Psoas muscle (tissue), 8 donors: Measurements from ENCODE around the gene SDC1. TPM values are rescaled to one million over a fixed set of nuclear protein-coding genes. Genes with fewer than 3 reads are reported as not detected.

ENCODE experiments used
- ATAC-seq, 4 donors: fragments of 200-7000 bp; cut with Tn5 transposase; one replicate each; pipeline ENCODE4 v1.9.1; 2020; ENCODE audit warnings: moderate library complexity in 3 of 4, mild to moderate bottlenecking in 2 of 4
- DNase-seq, 2 donors: peaks; one replicate each; pipeline ENCODE4 v3.0.0-alpha.2; 2020
- H3K27ac ChIP-seq: fragments of 200-600 bp; one replicate; pipeline ENCODE4 v1.8.0; 2022
- H3K27me3 ChIP-seq, 3 donors: fragments of 200-600 bp in 1 of 3; one replicate each; pipeline versions ENCODE4 v1.6.1 to v1.8.0; 2013 to 2022; ENCODE audit warnings: low read length in 2 of 3, mild to moderate bottlenecking in 2 of 3, moderate library complexity in 1 of 3; ENCODE audit not compliant: insufficient read depth in 3 of 3
- H3K36me3 ChIP-seq, 2 donors: fragments of 200-600 bp in 1 of 2; one replicate each; pipeline versions ENCODE4 v1.6.1 to v1.8.0; 2013 to 2022; ENCODE audit warnings: low read depth in 1 of 2, mild to moderate bottlenecking in 1 of 2, moderate library complexity in 1 of 2; ENCODE audit not compliant: insufficient read depth in 1 of 2
- H3K4me1 ChIP-seq: fragments of 200-600 bp; one replicate; pipeline ENCODE4 v1.8.0; 2022
- H3K4me3 ChIP-seq: fragments of 200-600 bp; one replicate; pipeline ENCODE4 v1.8.0; 2022; ENCODE audit warnings: mild to moderate bottlenecking
- H3K9me3 ChIP-seq: fragments of 200-600 bp; one replicate; pipeline ENCODE4 v1.8.0; 2022
- WGBS, 3 donors: extraction: QIAGEN DNeasy Blood & Tissue Kit; methylation state at CpG; one replicate each; pipeline versions ENCODE4 v1.1.6 to v1.1.7; 2013; 5-methylcytosine and 5-hydroxymethylcytosine counted together
- intact Hi-C, 2 donors: fragments of 100-400 bp; cut with DNase I; formaldehyde crosslinking; loops; one replicate each; pipeline versions ENCODE4 v1.11.0 to v1.14.2; 2022
- polyA plus RNA-seq, 3 donors: library from polyadenylated mRNA; stranded (reverse); fragments of 200-250 nt; gene quantifications; one replicate each; pipeline ENCODE4 v1.2.3, GENCODE V29; 2013
- total RNA-seq, 4 donors: library from RNA; stranded (reverse); fragmentation: NEBNext Ultra II Directional in 2 of 4; extraction: Animal tissue kit (Norgen Biotek cat#: 25700) in 2 of 4; gene quantifications; one replicate each; pipeline versions ENCODE4 v1.2.1 to v1.2.4, GENCODE V29; 2021 to 2023
- TF ChIP-seq, protein P1 (sequence below): fragments of 200-600 bp; IDR thresholded peaks from one replicate; pipeline ENCODE4 v1.8.0; 2022; ENCODE audit warnings: antibody characterized with exemption
- donor health status: healthy with polysubstance abuse.
- donor health status: DM: no; HTN: no; CAD: no; lungs with moderate emphysema.
- donor health status: Bipolar disorder and iron deficiency.
- donor health status: healthy.
- donor health status: DM: yes; HTN: yes; CAD: no.
- donor health status: DM: no; HTN: no; CAD: no.
- donor health status: DM: no; HTN: no; CAD: no.
- donor health status: DM: yes; HTN: yes; CAD: no.

SDC1 gene
- total and polyA plus RNA-seq, 7 donors, result 0.07 to 0.38 (median 0.11) TPM; not detected in 1

DNA sequence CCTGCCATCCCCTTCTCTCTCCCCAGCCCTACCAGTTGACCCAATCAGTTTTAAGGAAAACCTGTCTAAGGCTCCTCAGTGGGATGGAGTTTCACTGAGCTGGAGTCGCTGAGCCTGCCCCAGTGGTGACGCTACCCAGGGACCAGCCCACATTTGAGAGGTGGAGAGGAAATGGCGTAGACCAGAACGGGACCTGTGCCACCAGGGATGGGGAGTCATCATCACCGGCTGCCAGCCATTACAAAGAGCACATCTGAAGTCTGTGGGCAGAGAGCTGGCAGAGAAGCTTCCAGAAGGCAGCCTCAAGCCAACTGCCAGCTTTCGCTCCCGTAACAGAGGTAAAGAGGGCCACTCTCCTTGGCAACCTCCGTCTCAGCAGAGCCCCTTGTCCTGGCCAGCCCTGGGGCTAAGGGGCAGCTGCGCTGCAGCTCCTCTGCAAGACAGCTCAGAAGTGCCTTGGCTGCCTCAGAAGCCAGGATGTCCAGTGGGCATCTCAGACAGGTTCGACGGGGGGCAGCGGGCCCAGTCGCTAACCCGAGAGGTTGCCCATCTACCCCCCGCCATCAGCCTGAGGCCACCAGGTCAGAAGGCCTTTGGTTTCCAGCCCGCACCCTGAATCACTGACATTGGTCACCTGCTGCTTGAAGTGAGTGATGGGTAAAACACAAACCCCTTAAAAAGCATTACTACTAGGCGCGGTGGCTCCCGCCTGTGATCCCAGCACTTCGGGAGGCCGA is 15.4 kb downstream of the SDC1 start:
- intact Hi-C loops, result no loop called here
- H3K27me3 ChIP-seq, result no peaks in the 10 kb centered on the region
- no peak overlapping the region for H3K4me3 ChIP-seq
- 89 to 94% (median 90%) methylated on average over 20 to 21 of the region's 21 CpGs for WGBS, 3 donors
- TF ChIP-seq, protein P1, sequence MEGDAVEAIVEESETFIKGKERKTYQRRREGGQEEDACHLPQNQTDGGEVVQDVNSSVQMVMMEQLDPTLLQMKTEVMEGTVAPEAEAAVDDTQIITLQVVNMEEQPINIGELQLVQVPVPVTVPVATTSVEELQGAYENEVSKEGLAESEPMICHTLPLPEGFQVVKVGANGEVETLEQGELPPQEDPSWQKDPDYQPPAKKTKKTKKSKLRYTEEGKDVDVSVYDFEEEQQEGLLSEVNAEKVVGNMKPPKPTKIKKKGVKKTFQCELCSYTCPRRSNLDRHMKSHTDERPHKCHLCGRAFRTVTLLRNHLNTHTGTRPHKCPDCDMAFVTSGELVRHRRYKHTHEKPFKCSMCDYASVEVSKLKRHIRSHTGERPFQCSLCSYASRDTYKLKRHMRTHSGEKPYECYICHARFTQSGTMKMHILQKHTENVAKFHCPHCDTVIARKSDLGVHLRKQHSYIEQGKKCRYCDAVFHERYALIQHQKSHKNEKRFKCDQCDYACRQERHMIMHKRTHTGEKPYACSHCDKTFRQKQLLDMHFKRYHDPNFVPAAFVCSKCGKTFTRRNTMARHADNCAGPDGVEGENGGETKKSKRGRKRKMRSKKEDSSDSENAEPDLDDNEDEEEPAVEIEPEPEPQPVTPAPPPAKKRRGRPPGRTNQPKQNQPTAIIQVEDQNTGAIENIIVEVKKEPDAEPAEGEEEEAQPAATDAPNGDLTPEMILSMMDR, result no peak
- H3K9me3 ChIP-seq, result no peaks in the 10 kb centered on the region
- DNase-seq (no peak), ATAC-seq (no peak)
- no peak overlapping the region for H3K27ac ChIP-seq
- H3K4me1 ChIP-seq, result no peaks in the 10 kb centered on the region
- H3K36me3 ChIP-seq, result no peaks in the 10 kb centered on the region

DNA sequence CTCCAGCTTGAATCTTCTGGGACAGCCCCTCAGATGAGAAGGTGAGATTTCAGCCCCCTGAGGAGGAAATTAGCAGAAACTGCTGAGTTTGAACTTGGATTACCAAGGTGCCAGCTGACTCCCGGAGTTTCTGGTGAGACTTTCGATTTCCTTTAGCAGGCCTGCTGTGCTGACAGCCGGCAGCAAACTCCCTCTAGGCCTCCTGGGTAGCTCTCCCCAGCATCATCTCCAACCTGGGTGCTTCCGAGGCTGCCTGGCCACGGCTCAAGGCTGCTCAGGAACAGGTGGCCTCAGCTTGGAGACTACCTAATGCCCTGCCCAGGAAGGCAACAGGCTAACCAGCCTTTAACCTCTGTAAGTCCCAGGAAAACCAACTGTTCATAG is 16.5 kb downstream of the SDC1 start:
- intact Hi-C loops, result no loop called here
- TF ChIP-seq, protein P1, result no peak
- WGBS, 3 donors, result 41 to 57% (median 42%) methylated on average over 5 of the region's 5 CpGs

DNA sequence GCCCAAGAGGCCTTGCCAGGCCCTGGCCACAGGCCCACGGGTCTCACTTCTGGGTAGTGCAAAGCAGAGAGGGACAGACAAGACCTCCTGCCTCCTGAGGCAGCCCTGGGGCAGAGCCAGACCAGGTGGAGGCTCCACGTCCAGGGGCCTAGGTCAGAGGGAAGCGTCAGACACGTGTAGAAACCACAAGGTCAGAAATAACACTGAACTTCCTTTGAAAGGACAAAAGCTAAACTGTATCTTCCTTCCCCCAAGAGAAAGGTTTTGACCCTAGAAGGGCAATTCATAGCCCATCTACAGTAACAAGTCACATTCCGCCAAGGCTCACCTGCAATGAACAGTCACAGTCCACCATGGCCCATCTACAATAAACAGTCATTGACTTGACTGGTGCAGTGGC is 17.9 kb downstream of the SDC1 start:
- Histone ChIP-seq H3K27ac (no peak overlapping the region), H3K36me3 (no peaks in the 10 kb centered on the region), H3K4me1 (no peaks in the 10 kb centered on the region), H3K27me3 (no peaks in the 10 kb centered on the region), H3K4me3 (no peak overlapping the region), H3K9me3 (no peaks in the 10 kb centered on the region)
- DNase-seq (no peak), ATAC-seq (no peak)
- TF ChIP-seq, protein P1, result no peak
- WGBS, 3 donors, result 83 to 94% (median 86%) methylated on average over 5 of the region's 5 CpGs
- intact Hi-C loops, result no loop called here

More for the DNA sequence above, 16.5 kb downstream of the SDC1 start:
- H3K4me1 ChIP-seq, result no peaks in the 10 kb centered on the region
- ATAC-seq, result no peak
- no peaks in the 10 kb centered on the region for H3K9me3 ChIP-seq
- DNase-seq, result no peak
- H3K36me3 ChIP-seq, result no peaks in the 10 kb centered on the region
- no peaks in the 10 kb centered on the region for H3K27me3 ChIP-seq
- H3K27ac ChIP-seq, result no peak overlapping the region
- no peak overlapping the region for H3K4me3 ChIP-seq

DNA sequence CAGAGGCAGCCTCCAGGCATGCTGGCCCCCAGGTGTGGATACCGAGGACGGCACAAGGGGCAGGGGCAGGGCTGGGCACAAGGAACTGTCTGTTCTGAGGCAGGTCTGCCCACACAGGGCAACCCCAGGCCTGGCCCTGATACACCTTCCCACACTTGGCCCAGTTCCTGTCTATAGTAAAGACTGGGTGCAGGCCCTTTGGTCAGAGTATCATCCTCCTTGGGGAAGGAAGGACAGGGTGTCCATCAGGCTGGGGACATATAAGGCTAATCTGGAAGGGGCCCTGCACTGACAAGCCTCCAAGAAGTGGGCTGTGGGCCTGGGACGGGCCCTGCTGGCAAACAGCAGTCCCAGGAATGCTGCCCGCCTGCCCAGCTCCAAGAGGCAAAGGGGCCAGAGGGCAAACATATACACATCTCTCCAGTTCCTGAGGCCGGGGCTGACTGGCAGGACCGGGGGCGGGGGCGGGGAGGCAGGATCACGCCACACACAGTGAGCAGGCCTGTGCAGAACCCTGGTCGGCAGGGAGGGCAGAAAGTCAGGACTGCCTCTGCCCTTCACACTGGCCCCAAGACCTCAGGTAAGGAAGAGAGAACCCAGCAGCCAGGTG is 18.9 kb downstream of the SDC1 start:
- TF ChIP-seq, protein P1, result no peak
- DNase-seq (no peak), ATAC-seq (no peak)
- no peaks in the 10 kb centered on the region for H3K9me3 ChIP-seq
- no peaks in the 10 kb centered on the region for H3K27me3 ChIP-seq
- H3K27ac ChIP-seq, result no peak overlapping the region
- intact Hi-C loops, result no loop called here
- no peaks in the 10 kb centered on the region for H3K36me3 ChIP-seq
- H3K4me1 ChIP-seq, result no peaks in the 10 kb centered on the region
- 88 to 93% (median 91%) methylated on average over 10 of the region's 10 CpGs for WGBS, 3 donors
- H3K4me3 ChIP-seq, result no peak overlapping the region
